PFSK-1 (cell line): ENCODE data around the gene TMEM143.

Source experiments
- FOXP2 ChIP-seq: optimal IDR thresholded peaks from 2 replicates; pipeline ENCODE3; 2011; ENCODE audit warnings: borderline replicate concordance, control low read depth, inconsistent platforms; ENCODE audit not compliant: insufficient read depth; ENCODE audit errors: extremely low read length, extremely low read depth
- POLR2AphosphoS5 ChIP-seq: IDR thresholded peaks from 2 replicates; pipeline ENCODE4 v1.6.1; 2012; ENCODE audit warnings: low read depth, mild to moderate bottlenecking, control low read depth, low read length, moderate library complexity
- REST ChIP-seq, 2 experiments: IDR thresholded peaks; 2 replicates each; pipeline versions ENCODE4 v1.6.1 to v1.8.0; 2011 to 2012; ENCODE audit warnings: low read depth in 2 of 2, low read length in 2 of 2, control low read depth in 1 of 2, inconsistent platforms in 1 of 2, mild to moderate bottlenecking in 1 of 2, moderate library complexity in 1 of 2; ENCODE audit not compliant: insufficient read depth in 1 of 2
- TAF1 ChIP-seq: IDR thresholded peaks from 2 replicates; pipeline ENCODE4 v1.6.1; 2012; ENCODE audit warnings: low read length, control low read depth, borderline replicate concordance; ENCODE audit not compliant: insufficient read depth

GRCh38 chr19:48364598-48365348 lies 1.0 kb upstream of the TMEM143 start:
- TF ChIP-seq POLR2AphosphoS5 (no peak), REST (IDR thresholded peaks at IDR 0.05; ENCODE audit: insufficient read depth in 1 of 2, low read depth in 2 of 2, low read length in 2 of 2) (no peak), TAF1 (no peak), FOXP2 (no peak)
